Measurements from ENCODE around the gene TNFRSF12A.

- TF ChIP-seq, protein P1, sequence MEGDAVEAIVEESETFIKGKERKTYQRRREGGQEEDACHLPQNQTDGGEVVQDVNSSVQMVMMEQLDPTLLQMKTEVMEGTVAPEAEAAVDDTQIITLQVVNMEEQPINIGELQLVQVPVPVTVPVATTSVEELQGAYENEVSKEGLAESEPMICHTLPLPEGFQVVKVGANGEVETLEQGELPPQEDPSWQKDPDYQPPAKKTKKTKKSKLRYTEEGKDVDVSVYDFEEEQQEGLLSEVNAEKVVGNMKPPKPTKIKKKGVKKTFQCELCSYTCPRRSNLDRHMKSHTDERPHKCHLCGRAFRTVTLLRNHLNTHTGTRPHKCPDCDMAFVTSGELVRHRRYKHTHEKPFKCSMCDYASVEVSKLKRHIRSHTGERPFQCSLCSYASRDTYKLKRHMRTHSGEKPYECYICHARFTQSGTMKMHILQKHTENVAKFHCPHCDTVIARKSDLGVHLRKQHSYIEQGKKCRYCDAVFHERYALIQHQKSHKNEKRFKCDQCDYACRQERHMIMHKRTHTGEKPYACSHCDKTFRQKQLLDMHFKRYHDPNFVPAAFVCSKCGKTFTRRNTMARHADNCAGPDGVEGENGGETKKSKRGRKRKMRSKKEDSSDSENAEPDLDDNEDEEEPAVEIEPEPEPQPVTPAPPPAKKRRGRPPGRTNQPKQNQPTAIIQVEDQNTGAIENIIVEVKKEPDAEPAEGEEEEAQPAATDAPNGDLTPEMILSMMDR (IDR thresholded peaks at IDR 0.05), result peak; percentile 92
- TF ChIP-seq USF2 (CRISPR knock-in tag; IDR thresholded peaks at IDR 0.05) (peak; percentile 46; the same call in 1 of the 2 replicates), NR3C1 (CRISPR knock-in tag; conservative IDR thresholded peaks at IDR 0.05; ENCODE audit: low read depth) (no peak), ZNF512 (CRISPR knock-in tag; IDR thresholded peaks at IDR 0.05; ENCODE audit: borderline replicate concordance) (no peak), TEAD4 (CRISPR knock-in tag; IDR thresholded peaks at IDR 0.05) (no peak), ZNF138 (CRISPR knock-in tag; conservative IDR thresholded peaks at IDR 0.05) (no peak), NFE2L1 (CRISPR knock-in tag; IDR thresholded peaks at IDR 0.05) (no peak), TCF7 (CRISPR knock-in tag; IDR thresholded peaks at IDR 0.05; ENCODE audit: low read depth) (no peak), FOXK1 (CRISPR knock-in tag; IDR thresholded peaks at IDR 0.05) (peak; percentile 21; the same call in 1 of the 2 replicates)
- TF ChIP-seq, protein P2, sequence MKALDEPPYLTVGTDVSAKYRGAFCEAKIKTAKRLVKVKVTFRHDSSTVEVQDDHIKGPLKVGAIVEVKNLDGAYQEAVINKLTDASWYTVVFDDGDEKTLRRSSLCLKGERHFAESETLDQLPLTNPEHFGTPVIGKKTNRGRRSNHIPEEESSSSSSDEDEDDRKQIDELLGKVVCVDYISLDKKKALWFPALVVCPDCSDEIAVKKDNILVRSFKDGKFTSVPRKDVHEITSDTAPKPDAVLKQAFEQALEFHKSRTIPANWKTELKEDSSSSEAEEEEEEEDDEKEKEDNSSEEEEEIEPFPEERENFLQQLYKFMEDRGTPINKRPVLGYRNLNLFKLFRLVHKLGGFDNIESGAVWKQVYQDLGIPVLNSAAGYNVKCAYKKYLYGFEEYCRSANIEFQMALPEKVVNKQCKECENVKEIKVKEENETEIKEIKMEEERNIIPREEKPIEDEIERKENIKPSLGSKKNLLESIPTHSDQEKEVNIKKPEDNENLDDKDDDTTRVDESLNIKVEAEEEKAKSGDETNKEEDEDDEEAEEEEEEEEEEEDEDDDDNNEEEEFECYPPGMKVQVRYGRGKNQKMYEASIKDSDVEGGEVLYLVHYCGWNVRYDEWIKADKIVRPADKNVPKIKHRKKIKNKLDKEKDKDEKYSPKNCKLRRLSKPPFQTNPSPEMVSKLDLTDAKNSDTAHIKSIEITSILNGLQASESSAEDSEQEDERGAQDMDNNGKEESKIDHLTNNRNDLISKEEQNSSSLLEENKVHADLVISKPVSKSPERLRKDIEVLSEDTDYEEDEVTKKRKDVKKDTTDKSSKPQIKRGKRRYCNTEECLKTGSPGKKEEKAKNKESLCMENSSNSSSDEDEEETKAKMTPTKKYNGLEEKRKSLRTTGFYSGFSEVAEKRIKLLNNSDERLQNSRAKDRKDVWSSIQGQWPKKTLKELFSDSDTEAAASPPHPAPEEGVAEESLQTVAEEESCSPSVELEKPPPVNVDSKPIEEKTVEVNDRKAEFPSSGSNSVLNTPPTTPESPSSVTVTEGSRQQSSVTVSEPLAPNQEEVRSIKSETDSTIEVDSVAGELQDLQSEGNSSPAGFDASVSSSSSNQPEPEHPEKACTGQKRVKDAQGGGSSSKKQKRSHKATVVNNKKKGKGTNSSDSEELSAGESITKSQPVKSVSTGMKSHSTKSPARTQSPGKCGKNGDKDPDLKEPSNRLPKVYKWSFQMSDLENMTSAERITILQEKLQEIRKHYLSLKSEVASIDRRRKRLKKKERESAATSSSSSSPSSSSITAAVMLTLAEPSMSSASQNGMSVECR (CRISPR knock-in tag; IDR thresholded peaks at IDR 0.05; ENCODE audit: borderline replicate concordance), result 0 out of 2 replicates have a peak, but pooled peaks have one; percentile 35
- TF ChIP-seq, protein P3, sequence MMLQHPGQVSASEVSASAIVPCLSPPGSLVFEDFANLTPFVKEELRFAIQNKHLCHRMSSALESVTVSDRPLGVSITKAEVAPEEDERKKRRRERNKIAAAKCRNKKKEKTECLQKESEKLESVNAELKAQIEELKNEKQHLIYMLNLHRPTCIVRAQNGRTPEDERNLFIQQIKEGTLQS (CRISPR knock-in tag; conservative IDR thresholded peaks at IDR 0.05), result no peak
- TF ChIP-seq, protein P4, sequence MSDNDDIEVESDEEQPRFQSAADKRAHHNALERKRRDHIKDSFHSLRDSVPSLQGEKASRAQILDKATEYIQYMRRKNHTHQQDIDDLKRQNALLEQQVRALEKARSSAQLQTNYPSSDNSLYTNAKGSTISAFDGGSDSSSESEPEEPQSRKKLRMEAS (CRISPR knock-in tag; IDR thresholded peaks at IDR 0.05), result peak; percentile 83
Measured at GRCh38 chr16:3059041-3059722, 39.0 kb downstream of the TNFRSF12A start.
